HPDE6-E6E7 (cell line): ENCODE results near the gene ZNF844.
"Not testable (repeated sequence)": the region's sequence is repeated elsewhere in the genome, so short reads cannot be mapped to it uniquely, and the experiment has no call there.

Experiments used
- DNase-seq: peaks from one replicate; pipeline ENCODE4 v3.0.0; 2011; ENCODE audit warnings: missing footprints; ENCODE audit errors: extremely low spot score

Gene ZNF844

GRCh38 chr19:12064590-12065538 is at the start of gene ZNF844:
Gene ZNF844 (plus strand): TSS chr19:12064731. CDS start chr19:12064874, 143 bp downstream.
- DNase-seq: peak; percentile 53

- no peak for DNase-seq
These were observed 49.3 kb upstream of the ZNF844 start for GRCh38 chr19:12015015-12015752.

GRCh38 chr19:12015753-12016116 is 48.8 kb upstream of the ZNF844 start:
- no peak for DNase-seq

- no peak for DNase-seq
These were observed 30.3 kb upstream of the ZNF844 start for GRCh38 chr19:12034198-12034597.

GRCh38 chr19:12034620-12035019 is 29.9 kb upstream of the ZNF844 start:
- DNase-seq: no peak

- DNase-seq: peak; percentile 89
These were observed 29.0 kb upstream of the ZNF844 start, which contains the start of gene ZNF433 for GRCh38 chr19:12035220-12036172. Gene ZNF433 (minus strand): TSS chr19:12035679. CDS start chr19:12035539, 140 bp downstream.

GRCh38 chr19:12042893-12043292 is 21.6 kb upstream of the ZNF844 start:
- DNase-seq: no peak

- DNase-seq: no peak
These were observed 20.6 kb upstream of the ZNF844 start for GRCh38 chr19:12043752-12044422.

- no peak for DNase-seq
These were observed 16.7 kb upstream of the ZNF844 start for GRCh38 chr19:12047868-12048267.

GRCh38 chr19:12052091-12052496 is 12.4 kb upstream of the ZNF844 start:
- DNase-seq: no peak

GRCh38 chr19:12052497-12053169 is 11.9 kb upstream of the ZNF844 start, which contains the start of gene ZNF878:
Gene ZNF878 (minus strand): TSS chr19:12052961. CDS start chr19:12052801, 160 bp downstream.
- DNase-seq: peak; percentile 68

GRCh38 chr19:12055784-12056183 is 8.7 kb upstream of the ZNF844 start:
- DNase-seq: no peak

GRCh38 chr19:12075538-12076139 is 11.1 kb downstream of the ZNF844 start:
- no peak for DNase-seq

GRCh38 chr19:12076331-12076730 is 11.8 kb downstream of the ZNF844 start:
- DNase-seq: not testable (repeated sequence)

- DNase-seq: no peak
These were observed 12.8 kb downstream of the ZNF844 start for GRCh38 chr19:12077375-12077774.

- not testable (repeated sequence) for DNase-seq
These were observed 18.8 kb downstream of the ZNF844 start for GRCh38 chr19:12083336-12083735.

- no peak for DNase-seq
These were observed 20.7 kb downstream of the ZNF844 start for GRCh38 chr19:12085074-12085818.

- DNase-seq: peak; percentile 37
These were observed 26.3 kb downstream of the ZNF844 start for GRCh38 chr19:12090807-12091206.
